Mucosa of gallbladder (tissue), 1 donor: ENCODE results near the gene CDR2L. TPM values are rescaled to one million over a fixed set of nuclear protein-coding genes. Genes with fewer than 3 reads are reported as not detected.
"Not testable (repeated sequence)": the region's sequence is repeated elsewhere in the genome, so short reads cannot be mapped to it uniquely, and the experiment has no call there.

ENCODE experiments used
- DNase-seq: peaks from one replicate; pipeline ENCODE4 v3.0.0-alpha.2; 2020; ENCODE audit warnings: low spot score
- total RNA-seq: library from RNA; stranded (reverse); gene quantifications from one replicate; pipeline ENCODE4 v1.2.1, GENCODE V29; 2021
- donor health status: DM: no; HTN: no; CAD: no.

The CDR2L gene
- total RNA-seq, 1 donor from 2014 or later = 83.8 TPM

- no peak for DNase-seq
Observed at GRCh38 chr17:75041656-75042280, 54.3 kb downstream of the CDR2L start.

GRCh38 chr17:75043789-75044188 lies 56.4 kb downstream of the CDR2L start:
- DNase-seq = not testable (repeated sequence)

DNA sequence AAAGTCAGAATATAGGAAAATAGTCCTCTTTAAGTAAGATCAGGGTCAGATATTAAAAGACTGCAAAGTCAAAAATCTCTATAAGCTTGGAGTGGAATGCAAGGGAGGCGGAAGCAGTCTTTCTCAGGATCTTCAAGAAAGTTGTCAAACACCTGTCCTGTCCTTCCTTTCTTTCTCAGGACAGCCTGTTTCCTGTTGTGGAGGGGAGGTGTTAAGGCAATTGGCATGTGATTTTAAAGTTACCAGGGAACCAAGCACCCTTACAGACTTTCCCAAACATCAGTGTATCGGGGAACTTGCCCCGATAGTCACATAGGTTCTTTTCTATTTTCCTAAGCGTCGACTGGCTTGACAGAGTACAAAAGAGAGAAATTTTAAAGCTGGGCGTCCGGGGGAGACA lies 57.3 kb downstream of the CDR2L start:
- DNase-seq = no peak

DNA sequence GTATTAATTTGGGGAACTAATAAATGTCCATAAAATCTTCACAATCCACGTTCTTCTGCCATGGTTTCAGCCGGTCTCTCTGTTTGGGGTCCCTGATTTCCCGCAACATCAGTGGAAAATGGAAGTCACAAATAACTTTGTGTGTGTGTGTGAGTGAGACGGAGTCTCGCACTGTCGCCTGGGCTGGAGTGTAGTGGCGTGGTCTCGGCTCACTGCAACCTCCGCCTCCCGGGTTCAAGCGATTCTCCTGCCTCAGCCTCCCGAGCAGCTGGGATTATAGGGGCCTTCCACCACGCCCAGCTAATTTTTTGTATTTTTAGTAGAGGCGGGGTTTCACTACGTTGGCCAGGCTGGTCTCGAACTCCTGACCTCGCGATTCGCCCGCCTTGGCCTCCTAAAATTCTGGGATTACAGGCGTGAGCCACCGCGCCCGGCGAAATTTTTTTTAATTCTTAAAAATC lies 58.5 kb downstream of the CDR2L start:
- not testable (repeated sequence) for DNase-seq

- DNase-seq = peak; percentile 96
Observed at GRCh38 chr17:75046407-75047289, 59.2 kb downstream of the CDR2L start, which contains the start of the genes ATP5PD and KCTD2. ATP5PD (minus strand) TSS chr17:75046969; CDS start chr17:75042650, 4,319 bp downstream. KCTD2 (plus strand) TSS chr17:75047225; CDS start chr17:75047251, 26 bp downstream.

GRCh38 chr17:75047398-75048098 lies 60.1 kb downstream of the CDR2L start:
- no peak for DNase-seq

DNA sequence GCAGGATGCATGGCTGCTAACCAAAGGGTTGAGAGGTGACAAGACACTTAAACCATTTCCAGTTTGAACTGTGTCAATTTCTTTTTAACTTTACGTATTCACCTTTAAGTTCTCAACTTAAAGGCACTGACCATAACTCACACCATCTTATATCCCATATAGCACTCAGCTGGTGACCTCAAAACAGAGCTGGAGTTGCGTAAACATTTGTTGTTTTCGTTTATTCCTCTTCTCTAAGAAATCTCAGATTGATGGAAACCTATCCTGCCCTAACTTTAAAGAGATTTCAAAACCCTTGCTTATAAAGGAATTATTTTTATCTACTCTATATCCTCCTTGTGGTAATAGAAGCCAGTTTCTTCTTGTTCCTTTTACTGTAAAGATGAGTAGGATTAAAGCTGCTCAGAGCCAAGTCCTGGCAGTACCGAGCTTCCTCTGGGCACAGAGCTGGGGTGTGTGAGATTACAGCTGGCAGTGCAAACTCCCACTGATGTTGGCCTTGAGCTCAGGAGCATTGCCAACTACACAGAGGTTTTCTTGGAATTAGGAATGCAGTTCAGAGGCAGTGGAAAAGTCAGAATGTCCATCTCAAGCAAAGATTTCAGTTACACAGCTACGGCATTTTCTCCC lies 60.9 kb downstream of the CDR2L start:
- DNase-seq = no peak

DNA sequence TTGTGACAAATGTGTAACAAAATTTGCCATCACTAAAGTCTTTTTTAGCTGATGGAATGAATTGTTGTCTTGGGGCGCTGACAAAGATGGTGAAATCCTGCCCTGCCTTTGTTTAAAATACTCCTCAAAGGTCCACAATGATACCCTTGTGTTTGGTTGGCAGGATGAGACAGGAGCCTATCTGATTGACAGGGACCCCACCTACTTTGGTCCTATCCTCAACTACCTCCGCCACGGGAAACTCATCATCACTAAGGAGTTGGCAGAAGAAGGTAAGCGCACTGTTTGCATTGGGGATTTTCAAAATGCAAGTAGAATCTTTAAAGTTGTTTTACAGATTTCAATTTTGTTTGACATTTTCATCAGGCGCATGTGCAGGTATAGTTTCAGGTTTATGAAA lies 61.6 kb downstream of the CDR2L start:
- DNase-seq = no peak

DNA sequence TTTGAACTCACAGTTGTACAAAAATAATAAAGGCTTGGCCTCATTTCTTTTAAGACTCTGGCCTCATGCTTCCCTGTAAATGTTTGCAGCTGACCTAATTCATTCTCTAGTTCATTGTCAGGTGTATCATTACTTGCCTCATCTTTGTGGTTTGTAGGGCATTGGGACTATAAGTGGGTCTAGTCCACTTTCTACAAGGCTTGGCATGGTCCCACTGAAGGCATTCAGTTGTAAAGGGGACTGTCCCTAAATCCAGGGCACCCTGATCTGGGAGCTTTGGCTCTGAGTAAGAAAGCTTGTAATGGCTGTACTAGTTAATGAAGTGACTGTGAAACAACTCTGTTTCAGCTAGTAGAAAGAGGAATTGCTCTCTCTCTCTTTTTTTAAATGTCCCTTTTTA lies 62.3 kb downstream of the CDR2L start:
- DNase-seq = no peak

DNA sequence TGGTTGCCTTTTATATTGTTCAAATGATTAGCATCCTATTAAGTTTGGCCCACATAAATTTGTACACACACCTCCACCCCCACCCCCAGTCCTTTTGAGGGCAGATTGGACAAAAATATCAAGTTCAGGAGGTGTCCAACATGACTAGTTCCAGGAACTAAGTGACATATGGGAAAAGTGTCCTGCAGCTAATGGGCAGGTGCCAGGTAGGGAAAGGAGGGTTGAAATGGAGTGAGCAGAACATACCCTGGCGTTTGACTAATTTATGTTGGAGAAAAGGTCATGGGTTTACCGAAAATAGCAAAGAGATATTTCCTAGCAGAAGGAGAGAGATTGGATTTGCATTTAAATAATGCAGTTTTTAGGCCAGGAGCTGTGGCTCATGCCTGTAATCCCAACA lies 64.5 kb downstream of the CDR2L start:
- no peak for DNase-seq

Other genes with a start within 250 kb of the CDR2L start
- 568 TPM for gene NHERF1, start 239.0 kb upstream of the CDR2L start, total RNA-seq
- gene NAT9, start 211.3 kb upstream of the CDR2L start, total RNA-seq = 43.7 TPM
- gene GRIN2C, start 127.7 kb upstream of the CDR2L start, total RNA-seq = 0.43 TPM
- 9.3 TPM for gene FDXR, start 114.6 kb upstream of the CDR2L start, total RNA-seq
- 0.12 TPM for gene FADS6, start 94.0 kb upstream of the CDR2L start, total RNA-seq
- 0.09 TPM for gene USH1G, start 64.4 kb upstream of the CDR2L start, total RNA-seq
- gene OTOP2, start 63.4 kb upstream of the CDR2L start, total RNA-seq = not detected
- gene OTOP3, start 51.7 kb upstream of the CDR2L start, total RNA-seq = not detected
- gene HID1, start 14.9 kb upstream of the CDR2L start, total RNA-seq = 186 TPM
- gene MRPL58, start 25.0 kb downstream of the CDR2L start, total RNA-seq = 16.7 TPM
- 226 TPM for gene ATP5PD, start 59.3 kb downstream of the CDR2L start, total RNA-seq
- 28.3 TPM for gene KCTD2, start 59.6 kb downstream of the CDR2L start, total RNA-seq
- gene SLC16A5, start 100.3 kb downstream of the CDR2L start, total RNA-seq = 19.9 TPM
- gene ARMC7, start 122.3 kb downstream of the CDR2L start, total RNA-seq = 20.2 TPM
- gene NT5C, start 144.1 kb downstream of the CDR2L start, total RNA-seq = 50.0 TPM
- 183 TPM for gene JPT1, start 166.9 kb downstream of the CDR2L start, total RNA-seq
- gene SUMO2, start 195.3 kb downstream of the CDR2L start, total RNA-seq = 353 TPM
- 47.3 TPM for gene NUP85, start 218.0 kb downstream of the CDR2L start, total RNA-seq